ENCODE data around the gene TPI1.

TPI1 gene

GRCh38 chr12:6828781-6829535 is 38.4 kb upstream of the TPI1 start:
- DNase-seq (ENCODE audit: low read depth in 2 of 2, low spot score in 1 of 2) = no peak

- DNase-seq (ENCODE audit: low read depth in 2 of 2, low spot score in 1 of 2) = no peak
Observed at GRCh38 chr12:6829536-6830220, 37.7 kb upstream of the TPI1 start.

- DNase-seq (ENCODE audit: low read depth in 2 of 2, low spot score in 1 of 2) = no peak
Observed at GRCh38 chr12:6830286-6830890, 36.9 kb upstream of the TPI1 start.

- no peak for DNase-seq (ENCODE audit: low read depth in 2 of 2, low spot score in 1 of 2)
Observed at GRCh38 chr12:6830999-6831398, 36.3 kb upstream of the TPI1 start.

DNA sequence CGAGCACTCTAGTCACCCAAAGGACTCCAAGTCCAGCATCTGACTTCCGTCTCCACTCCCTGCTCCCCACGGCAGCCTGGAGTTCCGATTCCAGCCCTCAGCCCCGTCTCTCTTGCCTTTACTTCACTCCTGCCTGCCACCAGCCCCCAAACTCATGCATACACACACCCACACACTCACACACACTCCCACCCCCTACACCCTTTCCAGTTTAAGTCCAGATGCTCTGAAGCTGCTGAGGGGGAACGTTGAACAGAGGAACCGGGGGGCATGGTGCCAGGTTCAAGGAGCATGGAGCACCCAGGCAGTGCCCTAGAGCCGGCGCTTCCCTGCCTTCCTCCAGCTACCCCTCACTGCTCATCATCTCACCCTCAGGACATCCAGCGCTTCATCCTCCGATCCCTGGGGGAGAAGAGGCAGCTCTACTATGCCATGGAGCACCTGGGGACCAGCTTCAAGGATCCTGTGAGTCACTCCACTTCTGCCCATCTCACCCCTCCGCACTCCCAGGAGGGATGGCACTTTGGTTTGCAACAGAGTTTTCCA is 35.8 kb upstream of the TPI1 start:
- DNase-seq (ENCODE audit: low read depth in 2 of 2, low spot score in 1 of 2) = no peak

GRCh38 chr12:6832125-6832524 is 35.2 kb upstream of the TPI1 start:
- no peak for DNase-seq (ENCODE audit: low read depth in 2 of 2, low spot score in 1 of 2)

DNA sequence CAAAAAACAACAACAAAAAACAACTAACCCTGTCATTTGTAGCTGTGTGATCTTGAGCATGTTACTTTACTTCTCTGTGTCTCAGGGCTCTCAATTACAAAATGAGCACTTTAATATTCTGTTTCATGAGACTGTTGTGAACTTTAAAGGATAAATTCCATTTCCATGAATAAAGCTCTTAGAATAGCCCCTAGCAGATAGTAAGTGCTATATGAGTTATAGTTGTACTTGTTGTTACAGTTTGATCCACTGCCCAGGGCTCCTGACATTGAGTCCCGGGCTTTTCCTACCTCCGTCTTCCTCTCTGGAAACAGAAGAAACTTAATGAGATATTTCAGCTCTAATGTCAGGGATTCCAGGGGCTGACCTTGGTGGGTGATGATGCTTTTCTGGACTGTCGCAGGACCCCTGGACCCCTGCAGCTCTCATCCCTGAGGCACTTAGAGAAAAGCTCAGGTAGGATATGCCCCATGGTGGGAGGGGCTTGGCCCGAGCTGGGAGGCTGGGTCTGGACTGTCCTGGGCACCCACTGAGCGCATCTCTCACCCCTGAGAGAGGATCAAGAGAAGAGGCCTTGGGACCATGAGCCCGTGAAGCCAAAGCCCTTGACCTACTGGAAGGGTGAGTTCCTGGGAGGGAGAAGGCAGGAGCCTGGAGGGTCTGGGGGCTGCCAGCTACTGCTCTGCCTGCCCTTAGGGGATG is 34.0 kb upstream of the TPI1 start:
- no peak for DNase-seq (ENCODE audit: low read depth in 2 of 2, low spot score in 1 of 2)

- DNase-seq (ENCODE audit: low read depth in 2 of 2, low spot score in 1 of 2) = no peak
Observed at GRCh38 chr12:6834254-6834653, 33.1 kb upstream of the TPI1 start.

DNA sequence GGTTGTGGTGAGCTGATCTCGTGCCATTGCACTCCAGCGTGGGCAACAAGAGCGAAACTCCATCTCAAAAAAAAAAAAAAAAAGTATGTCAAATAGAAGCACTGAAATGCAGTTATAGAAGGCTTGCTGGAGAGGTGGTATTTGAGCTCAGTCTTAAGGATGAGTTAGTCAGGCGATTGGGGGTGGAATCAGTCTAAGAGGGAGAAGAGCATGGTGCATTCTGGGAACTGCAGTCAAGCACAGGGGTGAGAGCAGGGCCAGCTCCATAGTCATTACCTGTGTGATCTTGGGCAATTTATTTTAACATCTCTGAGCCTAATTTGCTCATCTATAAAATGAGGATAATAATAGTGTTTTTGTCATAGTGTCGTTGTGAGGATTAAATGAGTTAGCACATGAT is 32.5 kb upstream of the TPI1 start:
- no peak for DNase-seq (ENCODE audit: low read depth in 2 of 2, low spot score in 1 of 2)

DNA sequence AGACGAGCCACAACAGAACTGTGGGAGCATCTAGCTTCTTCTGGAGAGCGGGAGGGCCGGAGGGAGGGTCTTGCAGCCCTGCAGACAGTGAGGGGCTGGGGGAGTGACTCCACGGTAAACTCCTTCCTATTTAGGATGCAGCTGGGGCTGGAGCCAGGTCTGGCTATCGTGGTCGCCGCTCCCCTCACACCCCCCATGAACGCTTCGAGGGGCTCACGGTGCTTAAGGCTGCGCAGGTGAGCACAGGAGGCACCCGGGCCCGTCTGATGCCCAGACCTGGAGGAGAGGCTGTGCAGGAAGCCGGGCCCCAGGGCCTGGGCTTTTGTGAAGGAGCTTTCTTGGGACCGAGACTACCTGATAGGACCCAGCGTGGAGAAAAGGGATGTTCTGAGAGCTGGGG is 30.5 kb upstream of the TPI1 start:
- no peak for DNase-seq (ENCODE audit: low read depth in 2 of 2, low spot score in 1 of 2)

DNA sequence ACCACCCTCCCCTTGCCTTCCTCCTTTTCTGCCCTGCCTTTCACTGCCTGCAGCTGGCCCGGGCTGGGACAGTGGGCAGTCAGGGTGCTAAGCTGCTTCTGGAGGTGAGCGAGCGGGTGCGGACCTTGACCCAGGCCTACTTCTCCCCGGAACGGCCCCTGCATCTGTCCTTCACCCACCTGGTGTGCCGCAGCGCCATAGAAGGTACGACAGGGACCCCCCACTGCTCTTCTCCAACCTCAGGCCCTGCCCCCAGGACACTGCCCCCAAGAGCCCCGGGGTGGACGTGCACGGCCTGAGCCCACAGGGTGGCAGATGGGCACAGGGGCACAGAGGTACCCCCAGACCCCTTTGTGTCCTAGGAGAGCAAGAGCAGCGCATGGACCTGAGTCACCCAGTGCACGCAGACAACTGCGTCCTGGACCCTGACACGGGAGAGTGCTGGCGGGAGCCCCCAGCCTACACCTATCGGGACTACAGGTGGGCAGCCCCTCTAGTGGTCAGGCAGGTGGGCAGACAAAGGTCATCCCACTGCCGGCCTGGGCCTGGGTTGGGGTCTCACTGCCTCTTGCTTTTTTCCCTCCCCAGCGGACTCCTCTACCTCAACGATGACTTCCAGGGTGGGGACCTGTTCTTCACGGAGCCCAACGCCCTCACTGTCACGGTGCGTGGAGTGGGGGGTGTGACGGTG is 29.8 kb upstream of the TPI1 start:
- no peak for DNase-seq (ENCODE audit: low read depth in 2 of 2, low spot score in 1 of 2)

DNA sequence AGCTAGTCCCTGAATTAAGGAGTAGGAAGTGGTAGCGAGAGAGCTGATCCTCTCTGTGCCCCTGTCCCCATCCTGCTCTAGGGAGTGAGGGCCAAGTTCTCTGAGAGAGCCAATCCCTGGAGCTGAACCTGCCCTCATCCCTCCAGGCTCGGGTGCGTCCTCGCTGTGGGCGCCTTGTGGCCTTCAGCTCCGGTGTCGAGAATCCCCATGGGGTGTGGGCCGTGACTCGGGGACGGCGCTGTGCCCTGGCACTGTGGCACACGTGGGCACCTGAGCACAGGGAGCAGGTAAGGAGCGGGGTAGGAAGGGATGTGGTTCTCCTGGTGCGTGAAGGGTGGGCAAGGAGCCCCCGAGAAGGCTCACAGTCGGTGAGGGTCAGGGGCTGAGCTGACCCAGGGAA is 28.5 kb upstream of the TPI1 start:
- DNase-seq (ENCODE audit: low read depth in 2 of 2, low spot score in 1 of 2) = no peak

GRCh38 chr12:6839482-6840201 is 27.7 kb upstream of the TPI1 start:
- no peak for DNase-seq (ENCODE audit: low read depth in 2 of 2, low spot score in 1 of 2)

GRCh38 chr12:6840330-6840729 is 27.0 kb upstream of the TPI1 start:
- no peak for DNase-seq (ENCODE audit: low read depth in 2 of 2, low spot score in 1 of 2)

- no peak for DNase-seq (ENCODE audit: low read depth in 2 of 2, low spot score in 1 of 2)
Observed at GRCh38 chr12:6840761-6841515, 26.4 kb upstream of the TPI1 start, which contains the start of gene GNB3. TSS of gene GNB3 (plus strand) at chr12:6840925. CDS start at chr12:6841288, 363 bp downstream.

- DNase-seq (ENCODE audit: low read depth in 2 of 2, low spot score in 1 of 2) = no peak
Observed at GRCh38 chr12:6842075-6842474, 25.3 kb upstream of the TPI1 start.

GRCh38 chr12:6843118-6843902 is 24.0 kb upstream of the TPI1 start:
- no peak for DNase-seq (ENCODE audit: low read depth in 2 of 2, low spot score in 1 of 2)

GRCh38 chr12:6845395-6845794 is 21.9 kb upstream of the TPI1 start:
- no peak for DNase-seq (ENCODE audit: low read depth in 2 of 2, low spot score in 1 of 2)
